Fibroblast of lung (primary cell): ENCODE data around the gene HP. TPM values are rescaled to one million over a fixed set of nuclear protein-coding genes. Genes with fewer than 3 reads are reported as not detected.
"Not testable (repeated sequence)": the region's sequence is repeated elsewhere in the genome, so short reads cannot be mapped to it uniquely, and the experiment has no call there.

ENCODE experiments used
- DNase-seq, 2 donors: peaks; one replicate each; pipeline versions ENCODE4 v3.0.0 to v3.0.0-alpha.2; 2010; ENCODE audit warnings: low read depth in 2 of 2
- H2AFZ ChIP-seq: 2 replicates; pipeline ENCODE4 v1.5.1; 2012; ENCODE audit warnings: low read length, control low read depth, inconsistent platforms
- H3K27ac ChIP-seq: 2 replicates; pipeline ENCODE4 v1.5.1; 2011; ENCODE audit warnings: low read length, control low read depth; ENCODE audit not compliant: insufficient read depth
- H3K27me3 ChIP-seq: 2 replicates; pipeline ENCODE4 v1.5.1; 2011; ENCODE audit warnings: mild to moderate bottlenecking, low read length; ENCODE audit not compliant: control insufficient read depth, insufficient read depth
- H3K36me3 ChIP-seq: 2 replicates; pipeline ENCODE4 v1.5.1; 2011; ENCODE audit warnings: low read length; ENCODE audit not compliant: control insufficient read depth, insufficient read depth
- H3K4me1 ChIP-seq: 2 replicates; pipeline ENCODE4 v1.5.1; 2011; ENCODE audit warnings: low read length; ENCODE audit not compliant: control insufficient read depth, insufficient read depth; ENCODE audit errors: extremely low read depth
- H3K4me2 ChIP-seq: 2 replicates; pipeline ENCODE4 v1.5.1; 2011; ENCODE audit warnings: low read length, control low read depth; ENCODE audit not compliant: insufficient read depth; ENCODE audit errors: extremely low read depth
- H3K4me3 ChIP-seq, 4 experiments: fragments of 200-600 bp in 1 of 4; sonication (generic) in 1 of 4; replicated peaks in 1 of 4; 2 replicates each; pipeline ENCODE4 v1.5.1; 2011 to 2016; ENCODE audit warnings: low read length in 4 of 4, low read depth in 3 of 4, mild to moderate bottlenecking in 3 of 4, control low read depth in 2 of 4, inconsistent platforms in 1 of 4, mixed read lengths in 1 of 4; ENCODE audit not compliant: insufficient read depth in 1 of 4; ENCODE audit errors: control extremely low read depth in 1 of 4
- H3K79me2 ChIP-seq: 2 replicates; pipeline ENCODE4 v1.5.1; 2012; ENCODE audit warnings: mild to moderate bottlenecking, low read length, inconsistent platforms; ENCODE audit not compliant: control insufficient read depth, insufficient read depth
- H3K9ac ChIP-seq: 2 replicates; pipeline ENCODE4 v1.5.1; 2011; ENCODE audit warnings: mild to moderate bottlenecking, low read length, control low read depth; ENCODE audit not compliant: insufficient read depth
- H3K9me3 ChIP-seq: 2 replicates; pipeline ENCODE4 v1.5.1; 2012; ENCODE audit warnings: low read depth, low read length; ENCODE audit not compliant: control insufficient read depth, insufficient read depth
- H4K20me1 ChIP-seq: 2 replicates; pipeline ENCODE4 v1.5.1; 2011; ENCODE audit warnings: low read length; ENCODE audit not compliant: control insufficient read depth, insufficient read depth; ENCODE audit errors: extremely low read depth
- EZH2 ChIP-seq: IDR thresholded peaks from 2 replicates; pipeline ENCODE4 v1.5.1; 2012; ENCODE audit warnings: low read length, control low read depth, mild to moderate bottlenecking; ENCODE audit errors: missing control alignments
- polyA plus RNA-seq, 2 donors: library from polyadenylated mRNA; depleted of rRNA in 1 of 2; stranded (reverse) in 1 of 2; unstranded in 1 of 2; fragments of >200 nt; gene quantifications; 2 replicates each; pipeline ENCODE4 v1.2.1, GENCODE V29; 2011 to 2012; ENCODE audit warnings: missing spikeins in 1 of 2
- total RNA-seq: library from RNA; depleted of rRNA; stranded (reverse); fragments of >200 nt; gene quantifications from 2 replicates; pipeline ENCODE4 v1.2.1, GENCODE V29; 2014
- TF ChIP-seq, protein P1 (sequence below), 2 donors: IDR thresholded peaks in 1 of 2; conservative IDR thresholded peaks in 1 of 2; 1 replicate in 1 of 2; 2 replicates in 1 of 2; pipeline ENCODE4 v1.5.1; 2011 to 2012; ENCODE audit warnings: low read length in 2 of 2, control low read depth in 1 of 2, inconsistent platforms in 1 of 2, low read depth in 1 of 2, mild to moderate bottlenecking in 1 of 2

The HP gene
- total and polyA plus RNA-seq, 2 donors (not counting 1 experiment from before 2014, with no cell fraction given): not detected

DNA sequence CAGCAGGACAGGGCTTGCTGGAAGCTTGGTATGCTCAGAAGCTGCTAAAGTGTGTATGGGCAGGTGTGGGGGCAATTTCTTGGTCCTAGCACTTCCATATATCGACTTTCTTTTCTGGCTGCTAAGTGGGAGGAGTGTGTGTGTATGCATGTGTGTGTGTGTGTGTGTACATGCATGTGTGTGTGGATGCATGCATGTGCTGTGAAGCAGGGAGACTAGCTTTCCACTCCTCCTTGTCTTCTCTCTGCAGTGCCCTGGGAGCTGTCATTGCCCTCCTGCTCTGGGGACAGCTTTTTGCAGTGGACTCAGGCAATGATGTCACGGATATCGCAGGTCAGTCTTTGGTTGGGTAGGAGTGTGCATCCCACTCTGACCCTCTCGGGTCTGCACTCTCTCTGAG lies 1.6 kb downstream of the HP start:
- no peaks in the 10 kb centered on the region for H4K20me1 ChIP-seq
- TF ChIP-seq, protein P1, sequence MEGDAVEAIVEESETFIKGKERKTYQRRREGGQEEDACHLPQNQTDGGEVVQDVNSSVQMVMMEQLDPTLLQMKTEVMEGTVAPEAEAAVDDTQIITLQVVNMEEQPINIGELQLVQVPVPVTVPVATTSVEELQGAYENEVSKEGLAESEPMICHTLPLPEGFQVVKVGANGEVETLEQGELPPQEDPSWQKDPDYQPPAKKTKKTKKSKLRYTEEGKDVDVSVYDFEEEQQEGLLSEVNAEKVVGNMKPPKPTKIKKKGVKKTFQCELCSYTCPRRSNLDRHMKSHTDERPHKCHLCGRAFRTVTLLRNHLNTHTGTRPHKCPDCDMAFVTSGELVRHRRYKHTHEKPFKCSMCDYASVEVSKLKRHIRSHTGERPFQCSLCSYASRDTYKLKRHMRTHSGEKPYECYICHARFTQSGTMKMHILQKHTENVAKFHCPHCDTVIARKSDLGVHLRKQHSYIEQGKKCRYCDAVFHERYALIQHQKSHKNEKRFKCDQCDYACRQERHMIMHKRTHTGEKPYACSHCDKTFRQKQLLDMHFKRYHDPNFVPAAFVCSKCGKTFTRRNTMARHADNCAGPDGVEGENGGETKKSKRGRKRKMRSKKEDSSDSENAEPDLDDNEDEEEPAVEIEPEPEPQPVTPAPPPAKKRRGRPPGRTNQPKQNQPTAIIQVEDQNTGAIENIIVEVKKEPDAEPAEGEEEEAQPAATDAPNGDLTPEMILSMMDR (conservative IDR thresholded peaks at IDR 0.05 in 1 of 2, IDR thresholded peaks at IDR 0.05 in 1 of 2; ENCODE audit: low read depth in 1 of 2, low read length in 2 of 2): no peak
- no peak for TF ChIP-seq EZH2

GRCh38 chr16:72057313-72057712 lies 3.0 kb downstream of the HP start:
- H3K9me3 ChIP-seq, H3K36me3 ChIP-seq, H3K4me3 ChIP-seq, H3K79me2 ChIP-seq, DNase-seq, H3K4me2 ChIP-seq, H4K20me1 ChIP-seq, H3K27ac ChIP-seq, H3K4me1 ChIP-seq, H3K27me3 ChIP-seq, H3K9ac ChIP-seq, H2AFZ ChIP-seq: not testable (repeated sequence)

More for the DNA sequence above, 1.6 kb downstream of the HP start:
- H3K79me2 ChIP-seq: no peaks in the 10 kb centered on the region
- no peaks in the 10 kb centered on the region for H3K9me3 ChIP-seq
- no peak overlapping the region for H2AFZ ChIP-seq
- H3K4me2 ChIP-seq: no peak overlapping the region
- no peak overlapping the region for H3K9ac ChIP-seq
- H3K36me3 ChIP-seq: no peaks in the 10 kb centered on the region
- no peak for DNase-seq
- H3K4me3 ChIP-seq: no peak overlapping the region
- no peak overlapping the region for H3K27ac ChIP-seq
- no peaks in the 10 kb centered on the region for H3K4me1 ChIP-seq
- H3K27me3 ChIP-seq: no peaks in the 10 kb centered on the region

- not testable (repeated sequence) for DNase-seq, H3K79me2 ChIP-seq, H3K9me3 ChIP-seq, H3K4me1 ChIP-seq, H3K9ac ChIP-seq, H3K36me3 ChIP-seq, H2AFZ ChIP-seq, H3K27ac ChIP-seq, H4K20me1 ChIP-seq, H3K4me2 ChIP-seq, H3K27me3 ChIP-seq, H3K4me3 ChIP-seq
Observed at GRCh38 chr16:72059060-72059459, 4.8 kb downstream of the HP start.

DNA sequence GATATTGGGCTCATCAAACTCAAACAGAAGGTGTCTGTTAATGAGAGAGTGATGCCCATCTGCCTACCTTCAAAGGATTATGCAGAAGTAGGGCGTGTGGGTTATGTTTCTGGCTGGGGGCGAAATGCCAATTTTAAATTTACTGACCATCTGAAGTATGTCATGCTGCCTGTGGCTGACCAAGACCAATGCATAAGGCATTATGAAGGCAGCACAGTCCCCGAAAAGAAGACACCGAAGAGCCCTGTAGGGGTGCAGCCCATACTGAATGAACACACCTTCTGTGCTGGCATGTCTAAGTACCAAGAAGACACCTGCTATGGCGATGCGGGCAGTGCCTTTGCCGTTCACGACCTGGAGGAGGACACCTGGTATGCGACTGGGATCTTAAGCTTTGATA lies 6.1 kb downstream of the HP start:
- H3K27ac ChIP-seq: no peak overlapping the region
- H3K27me3 ChIP-seq: no peaks in the 10 kb centered on the region
- DNase-seq: no peak

More for the DNA sequence above, 6.1 kb downstream of the HP start:
- H3K9me3 ChIP-seq: no peaks in the 10 kb centered on the region
- H3K4me2 ChIP-seq: no peak overlapping the region
- no peak overlapping the region for H3K4me3 ChIP-seq
- no peaks in the 10 kb centered on the region for H4K20me1 ChIP-seq
- no peaks in the 10 kb centered on the region for H3K4me1 ChIP-seq
- H3K36me3 ChIP-seq: no peaks in the 10 kb centered on the region
- no peak overlapping the region for H2AFZ ChIP-seq
- TF ChIP-seq, protein P1 (conservative IDR thresholded peaks at IDR 0.05 in 1 of 2, IDR thresholded peaks at IDR 0.05 in 1 of 2; ENCODE audit: low read depth in 1 of 2, low read length in 2 of 2): no peak
- no peak for TF ChIP-seq EZH2
- no peak overlapping the region for H3K9ac ChIP-seq
- H3K79me2 ChIP-seq: no peaks in the 10 kb centered on the region
